ENCODE data around the gene STX8. TPM values are rescaled to one million over a fixed set of nuclear protein-coding genes. Genes with fewer than 3 reads are reported as not detected.
A peak's percentile ranks its signal among the peaks of the same experiment; 100 is the strongest.

STX8 gene
- total and polyA plus RNA-seq, 4 donors, result 14.7 to 39.5 (median 28.7) TPM

DNA sequence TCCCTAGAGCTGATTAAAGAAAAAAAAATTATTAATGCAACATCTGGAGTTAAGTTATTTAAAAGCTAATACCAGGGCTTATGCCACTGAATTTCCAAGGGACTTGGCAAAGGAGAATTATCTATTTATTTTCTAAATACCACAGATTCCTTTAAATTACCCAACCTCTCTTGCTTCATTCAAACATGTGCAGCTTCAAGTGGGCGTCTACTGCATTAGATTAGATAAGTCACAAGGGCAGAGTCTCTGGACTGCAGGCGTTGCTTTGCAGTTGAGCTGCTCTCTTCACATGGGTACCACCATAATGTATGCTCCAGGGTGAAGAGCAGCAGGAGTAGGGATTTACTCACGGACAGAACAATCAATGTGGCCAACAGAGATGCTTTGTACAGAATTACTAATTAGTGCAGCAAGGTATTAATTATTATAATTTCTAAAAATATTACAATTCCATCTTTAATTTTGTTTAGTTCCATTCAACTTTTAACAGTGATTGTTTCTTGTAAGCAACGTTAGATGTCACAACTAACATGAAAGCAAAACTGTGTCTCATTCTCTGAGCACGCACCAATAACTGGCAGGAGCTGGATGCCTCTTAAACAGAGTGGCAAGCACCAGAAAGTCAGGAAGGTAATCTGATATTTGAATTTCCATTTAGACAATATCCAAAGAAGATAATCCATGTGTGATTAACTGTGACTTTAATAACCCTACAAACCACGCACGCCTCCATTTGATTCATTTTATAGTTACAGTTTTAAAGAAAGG lies 214.2 kb downstream of the STX8 start:
- 59% methylated on average over 7 of the region's 7 CpGs for WGBS
- Histone ChIP-seq H3K4me1 (ENCODE audit: control insufficient read depth in 4 of 4, insufficient read depth in 4 of 4, low read length in 3 of 4) (peaks cover 0 to 19% (median 9%) of the 10 kb centered on the region in 4 donors), H3K36me3 (ENCODE audit: control insufficient read depth in 4 of 4, insufficient read depth in 3 of 4, low read depth in 1 of 4, low read length in 3 of 4) (no peaks in the 10 kb centered on the region), H3K9me3 (ENCODE audit: control insufficient read depth in 4 of 4, low read length in 3 of 4) (no peaks in the 10 kb centered on the region), H3K27ac (ENCODE audit: low read depth in 1 of 2, low read length in 2 of 2) (peak overlapping the region; percentile 40 to 70), H3K4me3 (ENCODE audit: low read depth in 1 of 3, low read length in 3 of 3) (peak overlapping the region in 1 of 3 donors; percentile 19), H3K27me3 (ENCODE audit: control insufficient read depth in 4 of 4, insufficient read depth in 4 of 4, low read length in 3 of 4) (no peaks in the 10 kb centered on the region), H3K9ac (ENCODE audit: low read depth in 1 of 2, low read length in 2 of 2) (no peak overlapping the region)
- peak; percentile 46 for TF ChIP-seq SP1 (IDR thresholded peaks at IDR 0.05)
- no peak for TF ChIP-seq NR2F2 (IDR thresholded peaks at IDR 0.05)
- TF ChIP-seq RXRA (IDR thresholded peaks at IDR 0.05), result peak; percentile 42 to 61
- TF ChIP-seq GABPA (IDR thresholded peaks at IDR 0.05 in 1 of 2, conservative IDR thresholded peaks at IDR 0.05 in 1 of 2), result no peak
- no peak for TF ChIP-seq HNF4G (IDR thresholded peaks at IDR 0.05)
- TF ChIP-seq, protein P1, sequence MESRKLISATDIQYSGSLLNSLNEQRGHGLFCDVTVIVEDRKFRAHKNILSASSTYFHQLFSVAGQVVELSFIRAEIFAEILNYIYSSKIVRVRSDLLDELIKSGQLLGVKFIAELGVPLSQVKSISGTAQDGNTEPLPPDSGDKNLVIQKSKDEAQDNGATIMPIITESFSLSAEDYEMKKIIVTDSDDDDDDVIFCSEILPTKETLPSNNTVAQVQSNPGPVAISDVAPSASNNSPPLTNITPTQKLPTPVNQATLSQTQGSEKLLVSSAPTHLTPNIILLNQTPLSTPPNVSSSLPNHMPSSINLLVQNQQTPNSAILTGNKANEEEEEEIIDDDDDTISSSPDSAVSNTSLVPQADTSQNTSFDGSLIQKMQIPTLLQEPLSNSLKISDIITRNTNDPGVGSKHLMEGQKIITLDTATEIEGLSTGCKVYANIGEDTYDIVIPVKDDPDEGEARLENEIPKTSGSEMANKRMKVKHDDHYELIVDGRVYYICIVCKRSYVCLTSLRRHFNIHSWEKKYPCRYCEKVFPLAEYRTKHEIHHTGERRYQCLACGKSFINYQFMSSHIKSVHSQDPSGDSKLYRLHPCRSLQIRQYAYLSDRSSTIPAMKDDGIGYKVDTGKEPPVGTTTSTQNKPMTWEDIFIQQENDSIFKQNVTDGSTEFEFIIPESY (IDR thresholded peaks at IDR 0.05), result no peak
- peak; percentile 73 for TF ChIP-seq MAX (IDR thresholded peaks at IDR 0.05)
- TF ChIP-seq EGR1 (IDR thresholded peaks at IDR 0.05; ENCODE audit: low read depth in 2 of 2), result peak; percentile 61 to 86
- TF ChIP-seq TAF1 (conservative IDR thresholded peaks at IDR 0.05), result no peak
- TF ChIP-seq, protein P2, sequence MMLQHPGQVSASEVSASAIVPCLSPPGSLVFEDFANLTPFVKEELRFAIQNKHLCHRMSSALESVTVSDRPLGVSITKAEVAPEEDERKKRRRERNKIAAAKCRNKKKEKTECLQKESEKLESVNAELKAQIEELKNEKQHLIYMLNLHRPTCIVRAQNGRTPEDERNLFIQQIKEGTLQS (IDR thresholded peaks at IDR 0.05), result peak; percentile 7
- TF ChIP-seq JUND (IDR thresholded peaks at IDR 0.05), result peak in 1 of 2 donors; percentile 61
- peak in 1 of 2 donors; percentile 71 for TF ChIP-seq HNF4A (conservative IDR thresholded peaks at IDR 0.05)
- TF ChIP-seq CTCF (IDR thresholded peaks at IDR 0.05; ENCODE audit: low read depth, low read length, missing input control), result no peak
- TF ChIP-seq, protein P3, sequence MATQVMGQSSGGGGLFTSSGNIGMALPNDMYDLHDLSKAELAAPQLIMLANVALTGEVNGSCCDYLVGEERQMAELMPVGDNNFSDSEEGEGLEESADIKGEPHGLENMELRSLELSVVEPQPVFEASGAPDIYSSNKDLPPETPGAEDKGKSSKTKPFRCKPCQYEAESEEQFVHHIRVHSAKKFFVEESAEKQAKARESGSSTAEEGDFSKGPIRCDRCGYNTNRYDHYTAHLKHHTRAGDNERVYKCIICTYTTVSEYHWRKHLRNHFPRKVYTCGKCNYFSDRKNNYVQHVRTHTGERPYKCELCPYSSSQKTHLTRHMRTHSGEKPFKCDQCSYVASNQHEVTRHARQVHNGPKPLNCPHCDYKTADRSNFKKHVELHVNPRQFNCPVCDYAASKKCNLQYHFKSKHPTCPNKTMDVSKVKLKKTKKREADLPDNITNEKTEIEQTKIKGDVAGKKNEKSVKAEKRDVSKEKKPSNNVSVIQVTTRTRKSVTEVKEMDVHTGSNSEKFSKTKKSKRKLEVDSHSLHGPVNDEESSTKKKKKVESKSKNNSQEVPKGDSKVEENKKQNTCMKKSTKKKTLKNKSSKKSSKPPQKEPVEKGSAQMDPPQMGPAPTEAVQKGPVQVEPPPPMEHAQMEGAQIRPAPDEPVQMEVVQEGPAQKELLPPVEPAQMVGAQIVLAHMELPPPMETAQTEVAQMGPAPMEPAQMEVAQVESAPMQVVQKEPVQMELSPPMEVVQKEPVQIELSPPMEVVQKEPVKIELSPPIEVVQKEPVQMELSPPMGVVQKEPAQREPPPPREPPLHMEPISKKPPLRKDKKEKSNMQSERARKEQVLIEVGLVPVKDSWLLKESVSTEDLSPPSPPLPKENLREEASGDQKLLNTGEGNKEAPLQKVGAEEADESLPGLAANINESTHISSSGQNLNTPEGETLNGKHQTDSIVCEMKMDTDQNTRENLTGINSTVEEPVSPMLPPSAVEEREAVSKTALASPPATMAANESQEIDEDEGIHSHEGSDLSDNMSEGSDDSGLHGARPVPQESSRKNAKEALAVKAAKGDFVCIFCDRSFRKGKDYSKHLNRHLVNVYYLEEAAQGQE (IDR thresholded peaks at IDR 0.05), result peak; percentile 15
- TF ChIP-seq YY1 (IDR thresholded peaks at IDR 0.05), result no peak
- TF ChIP-seq RAD21 (IDR thresholded peaks at IDR 0.05), result peak; percentile 8 to 26
- TF ChIP-seq FOXA1 (IDR thresholded peaks at IDR 0.05), result no peak
- TF ChIP-seq FOXA2 (IDR thresholded peaks at IDR 0.05), result no peak
- DNase-seq (ENCODE audit: low spot score), result no peak

All from liver (tissue), 9 donors.